ENCODE results near the gene C2CD2L.
"Not testable (repeated sequence)": the region's sequence is repeated elsewhere in the genome, so short reads cannot be mapped to it uniquely, and the experiment has no call there.

The C2CD2L gene

GRCh38 chr11:119106564-119107537, at the start of gene C2CD2L:
TSS of gene C2CD2L (plus strand) at chr11:119107344. CDS start at chr11:119107742, 398 bp downstream.
- peak; percentile 77 to 88 for DNase-seq

GRCh38 chr11:119059128-119059527, 48.0 kb upstream of the C2CD2L start:
- DNase-seq = not testable (repeated sequence)

- DNase-seq = no peak
Measured at GRCh38 chr11:119061256-119061655, 45.9 kb upstream of the C2CD2L start.

GRCh38 chr11:119062779-119063178, 44.4 kb upstream of the C2CD2L start:
- DNase-seq = no peak

- peak; percentile 13 to 18 for DNase-seq
Measured at GRCh38 chr11:119065369-119065768, 41.8 kb upstream of the C2CD2L start.

- peak; percentile 95 to 97 for DNase-seq
Measured at GRCh38 chr11:119067371-119068222, 39.5 kb upstream of the C2CD2L start, which contains the start of gene VPS11. TSS of gene VPS11 (plus strand) at chr11:119067818. CDS start at chr11:119067824, 6 bp downstream.

- DNase-seq = no peak
Measured at GRCh38 chr11:119077839-119078238, 29.3 kb upstream of the C2CD2L start.

GRCh38 chr11:119078675-119079420, 28.3 kb upstream of the C2CD2L start:
- DNase-seq = no peak

- DNase-seq = no peak
Measured at GRCh38 chr11:119081682-119082260, 25.4 kb upstream of the C2CD2L start.

- DNase-seq = peak; percentile 89 to 93
Measured at GRCh38 chr11:119084663-119085436, 22.3 kb upstream of the C2CD2L start, which contains the start of gene HMBS. TSS of gene HMBS (plus strand) at chr11:119084881. CDS start at chr11:119085034, 153 bp downstream.

- no peak for DNase-seq
Measured at GRCh38 chr11:119085437-119085847, 21.7 kb upstream of the C2CD2L start.

- no peak for DNase-seq
Measured at GRCh38 chr11:119087123-119087522, 20.0 kb upstream of the C2CD2L start.

- no peak for DNase-seq
Measured at GRCh38 chr11:119087747-119088241, 19.4 kb upstream of the C2CD2L start.

- no peak for DNase-seq
Measured at GRCh38 chr11:119088406-119088805, 18.7 kb upstream of the C2CD2L start.

- DNase-seq = no peak
Measured at GRCh38 chr11:119089319-119089718, 17.8 kb upstream of the C2CD2L start.

GRCh38 chr11:119091178-119091577, 16.0 kb upstream of the C2CD2L start:
- no peak for DNase-seq

- DNase-seq = no peak
Measured at GRCh38 chr11:119091966-119092879, 14.9 kb upstream of the C2CD2L start.

- no peak for DNase-seq
Measured at GRCh38 chr11:119092880-119093842, 14.0 kb upstream of the C2CD2L start.

All from SHP77 (cell line).